GM21786 (cell line): Measurements from ENCODE around the gene SPATS2.
"Not testable (repeated sequence)": the region's sequence is repeated elsewhere in the genome, so short reads cannot be mapped to it uniquely, and the experiment has no call there.

Experiments
- ATAC-seq: cut with Tn5 transposase; IDR thresholded peaks from one replicate; pipeline ENCODE4 v1.9.1; 2021; ENCODE audit not compliant: unreplicated experiment

The SPATS2 gene

DNA sequence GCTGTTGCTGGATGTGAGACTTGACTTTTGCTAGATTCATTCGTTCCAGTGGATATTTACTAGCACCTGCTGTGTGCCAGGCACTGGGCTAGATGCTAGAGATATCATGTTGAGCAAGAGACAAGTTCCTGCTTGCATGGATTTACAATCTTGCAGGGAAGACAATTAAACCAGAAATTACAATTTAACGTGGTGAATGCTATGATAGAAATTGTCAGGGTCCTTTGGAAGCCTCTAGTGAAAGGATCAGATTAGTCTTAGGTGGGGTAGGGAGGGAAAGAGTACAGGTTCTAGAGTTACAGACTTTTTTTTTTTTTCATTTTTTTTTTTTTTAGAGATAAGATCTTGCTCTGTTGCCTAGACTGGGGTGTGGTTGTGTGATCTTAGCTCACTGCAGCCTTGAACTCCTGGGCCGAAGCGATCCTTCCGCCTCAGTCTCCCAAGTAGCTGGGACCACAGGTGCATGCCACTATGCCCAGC, 36.7 kb downstream of the SPATS2 start:
- ATAC-seq: no peak

DNA sequence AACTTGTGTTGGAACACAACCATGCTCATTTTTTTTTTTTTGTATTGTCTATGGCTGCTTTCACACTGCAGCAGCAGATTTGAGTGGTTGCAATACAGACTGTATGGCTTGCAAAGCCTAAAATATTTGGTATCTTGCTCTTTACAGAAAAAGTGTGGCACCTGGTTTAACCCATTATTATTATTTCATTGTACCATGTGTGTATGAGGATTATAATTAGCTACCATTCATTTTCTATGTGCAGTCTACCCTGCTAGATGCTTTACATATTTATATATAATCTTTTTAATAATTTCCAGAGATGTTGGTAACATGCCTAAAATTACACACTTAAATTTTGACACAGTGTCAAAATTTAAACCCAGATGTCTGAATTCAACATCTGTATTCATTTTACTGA, 37.7 kb downstream of the SPATS2 start:
- no peak for ATAC-seq

DNA sequence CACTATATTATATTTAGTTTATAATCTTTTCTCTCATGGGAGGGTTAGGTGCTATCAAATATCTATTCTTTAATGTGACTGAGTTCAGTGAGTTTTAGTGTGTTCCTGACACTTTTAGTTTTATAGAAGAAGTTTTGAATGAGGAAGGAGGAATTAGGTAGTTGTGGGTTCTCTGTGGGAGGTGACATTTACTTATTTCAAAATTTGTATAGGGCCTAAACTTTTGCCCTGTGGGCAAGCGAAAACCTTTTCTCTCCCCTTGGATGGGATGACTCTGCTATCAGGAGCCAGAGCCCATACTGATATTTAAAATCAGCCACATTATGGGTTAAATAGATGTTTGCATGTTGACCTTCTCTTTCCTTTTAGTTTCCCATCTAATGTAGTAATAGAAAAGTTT, 43.6 kb downstream of the SPATS2 start:
- ATAC-seq: no peak

DNA sequence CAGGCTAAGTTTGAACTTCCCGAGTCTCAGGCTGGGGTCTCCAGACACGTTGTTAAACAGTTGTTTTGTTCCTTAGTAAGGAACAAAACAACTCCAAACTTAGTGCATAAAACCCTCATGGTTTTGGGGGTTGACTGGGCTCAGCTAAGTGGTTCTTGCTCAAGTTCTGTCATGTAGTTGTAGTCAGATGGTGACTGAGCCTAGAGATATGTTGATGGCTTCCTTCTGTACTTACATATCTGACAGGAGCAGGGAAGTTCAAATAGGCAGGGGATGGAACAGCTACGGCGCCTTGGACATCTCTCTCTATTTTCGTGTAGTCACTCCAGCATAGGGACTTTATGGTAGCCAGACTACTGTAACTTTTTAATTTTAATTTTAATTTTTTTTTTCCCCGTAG, 45.7 kb downstream of the SPATS2 start:
- no peak for ATAC-seq

- no peak for ATAC-seq
Measured at GRCh38 chr12:49413796-49414195, 46.5 kb downstream of the SPATS2 start.

- ATAC-seq: no peak
Measured at GRCh38 chr12:49414364-49414763, 47.1 kb downstream of the SPATS2 start.

GRCh38 chr12:49415521-49415970, 48.3 kb downstream of the SPATS2 start:
- ATAC-seq: no peak

DNA sequence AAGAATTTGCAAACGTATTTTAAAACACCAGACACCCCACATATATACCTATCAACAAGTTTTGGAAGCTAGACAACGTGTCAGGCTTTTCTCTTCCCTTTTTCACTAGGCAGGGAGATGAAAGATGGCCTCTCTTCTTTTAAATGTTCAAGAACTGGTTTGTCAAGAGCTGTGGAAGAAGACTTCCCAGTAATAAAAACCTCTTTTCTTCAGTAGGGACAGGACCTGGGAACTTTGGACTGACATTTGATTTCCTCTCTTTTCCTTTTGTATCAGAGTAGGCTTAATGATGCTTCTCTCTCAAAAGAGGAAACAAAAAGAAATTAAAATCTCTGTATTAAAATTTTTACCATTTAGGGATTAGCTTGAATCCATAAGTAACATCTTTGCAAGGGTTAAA, 49.6 kb downstream of the SPATS2 start:
- no peak for ATAC-seq

- ATAC-seq: no peak
Measured at GRCh38 chr12:49417558-49417957, 50.3 kb downstream of the SPATS2 start.

DNA sequence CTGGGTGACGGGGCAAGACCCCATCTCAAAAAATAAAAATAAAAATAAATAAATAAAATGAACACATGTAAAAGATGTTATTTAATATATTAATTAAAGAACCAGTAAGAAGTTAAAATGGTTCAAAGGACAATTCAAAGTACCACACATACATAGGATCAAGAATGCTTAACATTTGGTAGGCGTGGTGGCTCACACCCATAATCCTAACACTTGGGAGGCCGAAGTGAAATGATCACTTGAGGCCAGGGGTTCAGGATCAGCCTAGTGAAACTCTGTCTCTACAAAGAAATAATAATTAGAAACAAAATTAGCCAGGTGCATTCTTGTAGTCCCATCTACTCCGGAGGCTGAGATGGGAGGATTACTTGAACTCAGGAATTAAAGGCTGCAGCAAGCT, 53.3 kb downstream of the SPATS2 start:
- no peak for ATAC-seq

GRCh38 chr12:49422114-49422513, 54.9 kb downstream of the SPATS2 start:
- ATAC-seq: no peak

DNA sequence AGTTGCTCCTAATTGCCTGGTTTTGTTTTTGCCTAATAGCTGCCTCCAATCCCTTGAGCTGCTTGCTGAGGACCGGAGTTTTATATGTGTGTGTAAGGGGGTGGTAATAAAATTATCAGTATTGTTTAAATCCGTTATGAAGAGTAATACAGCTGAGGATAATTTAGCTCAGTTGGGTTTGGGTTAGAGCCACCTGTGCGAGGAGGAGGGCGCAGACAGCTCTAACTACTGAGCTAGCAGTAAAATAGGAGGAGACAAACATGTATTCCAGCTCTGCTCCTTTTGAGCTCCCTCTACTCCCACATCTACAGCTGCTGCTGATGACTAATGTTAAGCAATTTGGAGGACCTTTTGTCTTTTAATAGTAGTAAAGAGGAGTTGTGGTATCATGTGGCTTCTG, 61.5 kb downstream of the SPATS2 start:
- ATAC-seq: peak; percentile 54

- ATAC-seq: no peak
Measured at GRCh38 chr12:49432616-49433015, 65.4 kb downstream of the SPATS2 start.

- ATAC-seq: not testable (repeated sequence)
Measured at GRCh38 chr12:49436799-49437198, 69.5 kb downstream of the SPATS2 start.

- ATAC-seq: no peak
Measured at GRCh38 chr12:49439042-49439441, 71.8 kb downstream of the SPATS2 start.

DNA sequence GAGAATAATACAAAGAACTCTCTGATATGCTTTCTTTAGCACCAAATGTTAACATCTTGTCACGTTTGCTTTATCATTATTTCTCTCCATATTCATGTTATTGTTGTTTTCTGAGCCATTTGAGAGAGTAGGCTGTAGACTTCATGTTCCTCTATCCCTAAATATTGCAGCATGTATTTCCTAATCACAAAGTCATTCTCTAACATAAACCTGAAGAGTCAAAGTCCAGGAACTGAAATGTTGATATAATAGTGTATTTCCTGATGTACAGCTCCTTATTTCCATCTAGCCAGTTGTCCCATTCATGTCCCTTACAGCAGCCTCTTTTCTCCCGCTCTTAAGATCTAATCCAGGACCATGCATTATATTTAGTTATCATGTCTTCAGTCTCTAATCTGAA, 72.8 kb downstream of the SPATS2 start:
- ATAC-seq: no peak

DNA sequence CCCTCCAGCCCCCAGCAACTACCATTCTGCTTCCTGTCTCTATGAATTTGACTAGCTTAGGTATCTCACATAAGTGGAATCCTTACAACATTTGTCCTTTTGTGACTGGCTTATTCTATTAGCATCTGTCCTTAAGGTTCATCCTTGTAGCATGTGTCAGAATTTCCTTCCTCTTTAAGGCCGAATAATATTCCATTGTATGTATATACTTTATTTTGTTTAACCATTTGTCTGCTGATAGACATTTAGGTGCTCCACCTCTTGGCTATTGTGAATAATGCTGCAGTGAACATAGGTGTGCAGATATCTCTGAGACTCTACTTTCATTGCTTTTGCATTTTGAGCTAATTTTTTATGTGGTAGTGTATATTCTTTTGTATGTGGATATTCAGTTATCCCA, 75.7 kb downstream of the SPATS2 start:
- ATAC-seq: no peak

DNA sequence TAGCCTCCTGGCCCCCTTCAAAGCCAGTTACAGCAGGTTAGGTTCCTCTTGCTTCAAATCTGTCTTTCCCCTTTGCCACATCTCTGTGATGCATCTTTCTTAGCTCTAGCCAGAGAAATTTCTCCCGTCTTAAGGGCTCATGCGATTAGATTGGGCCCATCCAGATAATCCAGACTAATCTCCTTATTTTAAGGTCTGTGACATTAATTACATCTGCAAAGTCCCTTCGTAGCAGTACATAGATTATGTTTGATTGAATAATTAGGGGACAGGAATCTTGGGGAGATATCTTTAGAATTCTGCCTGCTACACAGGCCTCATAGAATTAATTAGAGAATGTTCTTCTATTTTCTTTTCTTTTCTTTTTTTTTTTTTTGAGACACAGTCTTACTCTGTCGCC, 79.3 kb downstream of the SPATS2 start:
- no peak for ATAC-seq

- no peak for ATAC-seq
Measured at GRCh38 chr12:49448858-49449257, 81.6 kb downstream of the SPATS2 start.

GRCh38 chr12:49451468-49452259, 84.4 kb downstream of the SPATS2 start:
- peak; percentile 66 for ATAC-seq

GRCh38 chr12:49455501-49455900, 88.2 kb downstream of the SPATS2 start:
- ATAC-seq: no peak

DNA sequence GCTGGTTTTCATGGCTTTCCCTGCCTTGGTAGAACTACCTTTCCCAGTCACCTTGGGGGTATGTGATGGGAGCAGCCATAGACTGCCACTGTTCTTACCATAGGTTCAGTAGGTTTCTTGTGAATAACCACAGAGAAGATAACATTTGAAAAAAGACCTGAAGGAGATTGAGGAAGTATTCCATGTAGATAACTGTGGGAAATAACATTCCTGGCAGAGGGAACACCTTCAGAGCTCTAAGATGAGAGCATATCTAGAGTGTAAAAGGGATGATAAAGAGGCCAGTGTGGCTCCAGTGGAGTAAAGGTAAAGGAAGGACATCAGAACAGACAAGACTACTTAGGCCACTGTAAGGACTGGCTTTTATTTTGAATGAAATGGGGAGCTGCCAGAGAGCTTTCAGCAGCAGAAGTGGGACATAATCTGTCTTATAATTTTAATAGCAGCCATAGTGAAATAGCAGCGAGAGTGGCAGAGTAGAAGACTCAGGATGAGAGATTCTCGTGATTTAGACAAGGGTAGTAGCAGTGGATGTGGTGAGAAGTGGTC, 88.9 kb downstream of the SPATS2 start:
- ATAC-seq: no peak

GRCh38 chr12:49458816-49459215, 91.6 kb downstream of the SPATS2 start:
- no peak for ATAC-seq
